T-helper 2 cell (primary cell): Measurements from ENCODE around the gene RIPK4.
"Not testable (repeated sequence)": the region's sequence is repeated elsewhere in the genome, so short reads cannot be mapped to it uniquely, and the experiment has no call there.

Source experiments
- DNase-seq, 5 experiments: peaks; one replicate each; pipeline versions ENCODE4 v3.0.0 to v3.0.0-alpha.2; 2012 to 2022

The RIPK4 gene

DNA sequence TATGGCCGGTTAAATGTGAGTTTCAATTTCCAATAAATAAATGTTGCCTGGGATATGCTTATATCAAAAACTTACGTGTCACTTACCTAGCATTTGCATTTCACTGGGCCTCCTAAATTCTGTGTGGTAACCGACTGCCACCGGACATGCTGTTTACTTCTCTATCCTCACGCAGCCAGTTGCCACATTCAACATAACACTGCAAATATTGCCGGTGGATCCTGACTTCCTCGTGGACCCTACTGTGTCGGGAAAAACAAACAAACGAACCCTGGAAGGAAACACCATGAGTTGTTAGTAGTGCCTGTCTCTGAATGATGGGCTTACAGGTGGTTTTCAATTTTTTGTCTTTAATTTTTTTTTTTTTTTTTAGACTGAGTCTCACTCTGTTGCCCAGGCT lies 54.1 kb downstream of the RIPK4 start:
- DNase-seq, result no peak

DNA sequence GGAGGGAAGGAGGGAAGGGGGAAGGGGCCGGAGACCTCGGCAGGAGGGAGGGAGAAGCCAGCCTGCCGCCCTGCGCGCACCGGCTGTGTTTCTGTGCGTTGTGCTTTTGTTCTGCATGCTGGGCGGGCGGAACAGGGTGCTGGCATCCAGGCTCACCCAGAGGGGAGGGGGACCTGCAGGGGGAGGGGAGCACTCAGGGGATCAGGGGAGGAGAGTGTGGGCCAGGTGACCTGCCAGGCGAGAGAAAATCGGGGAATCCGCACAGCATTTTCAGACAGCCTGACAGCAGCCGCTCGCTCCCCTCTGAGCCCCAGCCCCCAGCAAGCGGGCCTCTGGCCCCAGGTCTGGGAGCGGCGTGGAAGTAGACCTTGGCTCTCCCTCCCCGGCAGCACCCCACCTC lies 54.7 kb downstream of the RIPK4 start:
- no peak for DNase-seq

DNA sequence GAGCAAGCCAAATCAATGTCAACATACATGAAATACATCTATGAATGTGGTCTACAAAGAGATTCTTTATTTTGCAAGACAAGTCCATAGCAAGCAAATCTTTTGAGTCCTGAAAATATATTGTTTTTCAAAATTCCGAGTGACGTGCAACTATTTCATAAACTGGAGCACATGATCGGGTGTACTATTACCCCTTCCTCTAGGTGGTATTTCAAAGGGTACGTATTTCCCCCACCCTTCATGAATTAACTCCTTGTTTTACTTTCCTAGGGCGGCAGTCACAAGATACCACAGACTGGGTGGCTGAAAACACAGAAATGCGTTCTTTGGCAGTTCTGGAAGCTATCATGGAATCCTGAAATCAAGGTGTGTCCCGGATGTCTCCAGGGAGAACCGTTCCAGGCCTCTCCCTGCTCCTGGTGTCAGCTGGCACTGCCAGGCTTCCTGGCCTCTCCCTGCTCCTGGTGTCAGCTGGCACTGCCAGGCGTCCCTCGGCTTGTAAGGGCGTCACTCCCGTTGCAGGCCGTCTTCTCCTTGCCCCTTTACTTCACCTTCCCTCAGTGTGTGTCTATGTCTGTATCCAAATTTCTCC lies 55.3 kb downstream of the RIPK4 start:
- no peak for DNase-seq

DNA sequence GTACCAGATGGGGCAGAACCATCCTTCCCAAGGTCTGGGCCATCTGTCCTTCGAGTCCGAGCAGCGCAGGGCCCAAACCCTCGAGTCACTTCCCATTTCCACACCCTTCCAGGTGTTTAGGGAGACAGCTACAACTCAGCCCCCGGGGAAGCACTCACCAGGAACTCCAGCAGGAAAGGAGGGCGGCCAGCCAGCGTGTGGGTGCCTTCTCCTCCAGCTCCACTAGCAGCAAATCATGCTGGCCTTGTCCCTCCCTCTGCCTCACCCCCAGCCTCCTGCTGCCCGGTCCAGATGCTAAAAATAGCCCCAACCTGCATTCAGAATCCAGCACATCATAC lies 56.1 kb downstream of the RIPK4 start:
- DNase-seq, result no peak

DNA sequence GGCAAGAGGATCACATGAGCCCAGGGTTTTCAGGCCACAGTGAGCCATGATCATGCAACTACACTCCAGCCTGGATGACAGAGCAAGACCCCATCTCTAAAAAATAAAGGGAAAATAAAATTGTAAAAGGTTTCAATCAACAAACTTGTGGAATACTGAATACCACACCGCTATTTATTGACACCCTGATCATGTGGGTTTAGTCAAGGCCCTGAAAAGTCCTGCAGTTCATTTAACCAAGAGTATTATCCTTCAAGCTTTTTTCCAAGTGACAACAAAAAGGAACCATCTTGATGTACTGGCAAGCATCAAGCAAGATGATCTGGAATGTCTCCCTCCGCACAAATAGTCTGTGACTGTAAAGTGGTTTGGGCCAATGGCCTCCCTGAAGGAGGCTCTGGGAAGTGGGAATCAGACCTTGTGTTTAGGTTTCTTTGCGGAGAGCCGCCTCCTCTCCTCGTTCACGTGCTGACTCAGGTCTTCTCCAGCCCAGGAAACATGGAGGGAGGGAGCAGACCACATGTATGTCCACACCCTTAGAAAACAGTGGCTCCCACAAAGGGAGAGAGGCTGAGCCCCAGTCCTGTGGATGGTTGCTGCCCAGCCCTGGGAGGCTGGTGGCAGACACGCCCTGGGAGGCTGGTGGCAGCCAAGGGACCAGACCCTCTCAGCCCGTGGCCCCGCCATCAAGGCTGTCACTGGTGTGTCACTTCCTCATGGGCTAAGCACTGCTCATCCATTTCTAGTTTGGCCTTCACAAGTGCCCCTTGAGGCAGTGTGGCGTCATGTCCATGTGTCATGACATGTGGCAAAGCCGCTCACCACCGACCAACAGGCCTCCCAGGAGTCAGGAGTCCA lies 56.7 kb downstream of the RIPK4 start:
- no peak for DNase-seq

DNA sequence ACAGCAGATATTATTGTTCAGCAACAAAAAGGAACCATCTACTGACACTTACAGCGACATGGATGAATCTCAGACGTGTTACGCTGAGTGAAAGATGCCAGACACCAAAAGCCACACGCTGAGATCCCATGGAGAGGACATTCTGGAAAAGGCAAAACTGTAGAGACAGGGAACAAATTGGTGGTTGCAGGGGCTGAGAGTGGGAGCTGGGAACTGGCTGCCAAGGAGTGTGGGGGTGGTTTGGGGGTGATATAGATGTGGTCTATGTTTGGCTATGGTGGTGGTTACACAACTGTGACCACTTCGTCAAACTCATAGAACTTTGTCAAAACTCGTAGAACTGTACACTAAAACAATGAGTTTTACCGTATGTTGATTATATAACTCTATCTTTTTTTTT lies 57.7 kb downstream of the RIPK4 start:
- DNase-seq, result no peak

DNA sequence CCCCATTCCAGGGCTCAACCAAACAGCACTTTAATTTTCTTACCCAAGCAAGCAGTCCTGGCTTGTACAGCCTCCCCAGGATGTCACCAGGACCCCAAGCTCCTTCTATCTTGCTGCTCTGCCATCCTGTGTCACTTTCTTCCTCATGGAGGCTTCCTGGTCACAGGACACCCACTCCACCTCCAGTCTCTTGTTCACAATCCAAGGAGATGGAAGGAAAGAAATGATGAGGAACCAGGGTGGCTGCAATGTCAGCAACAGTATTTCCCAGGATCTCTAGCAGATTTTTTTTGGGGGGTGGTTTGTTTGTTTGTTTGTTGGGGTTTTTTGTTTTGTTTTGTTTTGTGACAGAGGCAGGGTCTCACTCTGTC lies 58.9 kb downstream of the RIPK4 start:
- no peak for DNase-seq

DNA sequence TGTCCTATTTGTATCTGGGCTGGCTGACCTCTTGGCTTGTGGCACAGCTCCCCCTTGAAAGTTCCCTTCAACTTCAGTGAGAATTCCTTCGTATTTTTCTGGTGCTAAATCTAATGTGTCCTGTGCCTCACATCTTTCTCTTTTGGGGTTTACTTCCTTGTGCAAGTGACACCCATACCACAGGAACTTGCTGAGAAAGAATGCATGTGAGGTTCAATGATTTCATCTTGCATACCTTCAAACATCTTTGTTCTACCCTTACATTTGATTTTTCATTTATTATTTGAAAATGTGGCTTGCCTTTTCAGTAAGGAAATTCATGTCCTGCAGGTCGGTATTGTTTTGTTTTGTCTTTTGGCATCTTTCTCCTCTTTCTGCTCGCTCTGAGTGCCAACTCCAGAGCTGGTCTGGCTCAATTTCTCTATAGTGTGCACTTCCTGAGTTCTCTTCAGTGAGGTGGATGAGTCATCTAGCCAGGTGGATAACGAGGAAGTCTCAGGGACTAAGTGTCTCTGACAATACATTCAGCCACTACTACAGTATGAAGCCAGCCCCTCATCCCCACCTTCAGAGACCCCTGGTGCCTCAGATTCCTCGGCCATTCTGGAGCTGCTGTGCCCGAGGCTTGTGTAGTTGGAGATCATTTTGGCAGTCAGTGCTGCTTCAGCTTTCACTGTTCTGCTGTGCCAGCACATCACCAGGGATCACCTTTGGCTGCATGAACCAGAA lies 59.5 kb downstream of the RIPK4 start:
- no peak for DNase-seq

DNA sequence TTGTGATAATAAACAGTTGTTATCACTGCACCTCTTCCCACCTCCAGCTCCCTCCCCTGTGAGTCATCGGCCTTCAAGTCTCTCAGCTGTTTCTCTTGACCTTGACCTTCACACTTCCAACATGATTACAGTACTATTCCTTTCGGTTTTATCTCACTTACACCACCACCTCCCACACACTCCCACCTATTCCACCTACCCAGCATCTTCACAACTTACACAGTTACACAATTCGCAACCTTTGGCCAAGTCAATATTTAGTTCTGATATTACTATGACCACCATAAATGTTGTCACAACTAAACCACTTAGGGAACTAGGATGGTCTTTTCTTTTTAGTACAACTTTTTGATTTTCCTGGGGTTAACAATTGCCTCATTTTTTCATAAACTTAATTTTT lies 60.2 kb downstream of the RIPK4 start:
- peak in 1 of 5 experiments; percentile 4 for DNase-seq

DNA sequence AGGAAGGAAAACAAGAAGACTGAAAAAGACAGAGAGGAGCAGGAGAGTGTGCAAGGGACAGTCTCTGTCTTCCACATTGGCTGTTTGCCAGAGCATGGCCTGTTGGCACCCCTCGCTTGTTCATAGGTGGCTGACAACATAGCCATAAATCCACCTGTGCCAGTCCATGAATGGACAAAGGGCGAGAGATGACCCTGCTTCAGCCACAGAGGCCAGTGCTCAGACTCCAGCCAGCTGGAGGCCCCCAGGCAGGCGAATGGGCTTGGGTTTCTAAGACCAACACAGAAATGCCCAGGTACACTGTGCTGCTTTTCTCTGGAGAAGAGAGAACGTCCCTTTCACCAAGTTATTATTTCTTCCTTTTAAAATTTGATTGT lies 60.6 kb downstream of the RIPK4 start:
- DNase-seq, result no peak

DNA sequence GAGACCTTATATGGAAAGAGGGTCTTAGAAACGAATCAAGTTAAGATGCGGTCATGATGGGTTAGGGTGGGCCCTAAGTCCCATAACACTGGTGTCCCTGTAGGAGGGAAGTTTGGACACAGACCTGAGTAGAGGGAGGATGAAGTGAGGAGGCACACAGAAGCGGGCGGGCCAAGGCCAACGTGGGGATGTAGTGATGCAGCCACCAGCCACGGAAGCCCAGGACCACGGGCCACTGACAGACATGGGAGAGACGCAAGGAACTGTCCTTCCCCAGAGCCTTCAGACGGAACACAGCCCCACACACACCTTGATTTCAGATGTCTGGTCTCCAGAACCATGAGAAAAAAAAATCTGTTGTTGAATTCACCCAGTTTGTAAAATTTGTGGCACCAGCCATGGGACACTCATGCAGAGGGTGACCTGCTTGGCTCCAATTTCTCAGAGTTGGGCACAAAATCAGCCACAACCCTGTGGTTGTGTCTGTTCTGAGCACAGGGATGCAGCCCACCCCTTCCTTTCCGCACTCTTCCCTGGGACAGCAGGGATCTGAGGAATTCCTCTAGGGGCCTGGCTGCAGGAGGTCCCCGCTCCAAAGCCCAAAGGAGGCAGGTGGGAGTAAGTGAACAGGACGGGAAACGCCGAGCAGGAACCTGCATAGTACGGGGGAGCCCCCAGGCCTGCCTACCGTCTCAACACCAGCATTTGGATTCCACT lies 61.1 kb downstream of the RIPK4 start:
- DNase-seq, result no peak

DNA sequence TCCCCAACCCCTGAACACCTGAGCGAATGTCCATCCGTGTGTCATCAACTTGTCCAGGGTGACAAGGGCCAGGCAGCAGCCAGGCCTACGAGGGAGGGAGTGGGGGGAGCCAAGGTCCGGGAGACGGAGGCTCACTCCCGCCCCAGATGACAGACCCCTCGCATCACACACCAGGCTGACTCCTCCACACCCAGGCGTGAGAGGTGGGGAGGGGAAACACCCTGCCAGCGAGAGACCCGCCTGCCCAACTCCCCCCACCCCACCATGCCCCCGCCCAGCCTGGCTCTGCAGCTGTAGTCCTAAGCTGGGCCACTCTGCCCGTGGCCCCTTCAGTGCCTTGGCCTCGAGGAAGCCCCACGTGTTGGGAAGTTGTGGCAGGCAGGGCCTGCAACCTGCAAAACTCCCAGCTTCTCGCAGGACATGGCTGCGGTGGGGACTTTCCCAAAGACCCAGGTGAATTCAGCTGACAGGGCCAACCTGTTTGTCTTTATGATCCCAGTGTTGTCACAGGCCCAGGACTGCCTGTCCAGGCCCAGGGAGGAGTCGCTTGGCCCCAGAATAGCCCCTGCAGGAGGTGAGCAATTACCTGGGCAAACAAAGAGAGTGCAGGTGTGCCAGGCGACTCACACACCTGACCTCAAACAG lies 62.9 kb downstream of the RIPK4 start:
- DNase-seq, result no peak

DNA sequence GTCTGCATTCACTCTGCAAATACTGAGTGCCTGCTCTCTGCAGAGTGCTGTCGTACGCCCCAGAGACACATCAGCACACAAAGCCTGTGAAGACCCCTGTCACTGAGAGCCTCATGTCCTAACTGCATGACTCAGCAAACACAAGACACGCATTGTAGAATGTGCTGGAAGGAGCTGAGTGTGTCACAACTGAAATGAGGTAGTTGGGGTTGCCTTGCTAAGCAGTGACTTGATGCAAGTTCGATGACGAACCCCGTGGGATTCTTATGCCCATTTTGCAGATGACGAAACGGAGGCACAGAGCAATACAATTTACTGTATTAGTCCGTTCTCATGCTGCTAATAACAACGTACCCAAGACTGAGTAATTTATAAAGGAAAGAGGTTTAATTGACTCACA lies 65.1 kb downstream of the RIPK4 start:
- no peak for DNase-seq

DNA sequence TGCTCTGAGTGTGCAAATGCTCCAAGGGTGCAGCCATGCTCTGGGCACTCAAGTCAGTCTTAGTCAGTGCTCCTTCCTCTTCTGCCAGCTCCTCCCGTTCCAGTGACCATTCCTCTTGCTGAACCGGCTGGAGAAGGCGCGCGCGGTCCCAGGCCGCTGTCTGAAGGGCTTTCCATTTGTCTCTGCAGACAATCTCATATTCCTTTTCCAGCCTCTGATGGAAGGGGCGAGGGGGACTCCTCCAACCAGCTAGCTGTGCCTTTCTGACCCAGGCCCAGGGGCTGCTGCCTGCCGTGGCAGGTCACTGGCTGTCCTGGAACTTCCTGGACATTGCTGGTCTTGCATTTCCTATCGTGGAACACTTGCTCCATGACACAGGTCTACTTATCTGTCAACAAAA lies 67.5 kb downstream of the RIPK4 start:
- DNase-seq, result no peak

DNA sequence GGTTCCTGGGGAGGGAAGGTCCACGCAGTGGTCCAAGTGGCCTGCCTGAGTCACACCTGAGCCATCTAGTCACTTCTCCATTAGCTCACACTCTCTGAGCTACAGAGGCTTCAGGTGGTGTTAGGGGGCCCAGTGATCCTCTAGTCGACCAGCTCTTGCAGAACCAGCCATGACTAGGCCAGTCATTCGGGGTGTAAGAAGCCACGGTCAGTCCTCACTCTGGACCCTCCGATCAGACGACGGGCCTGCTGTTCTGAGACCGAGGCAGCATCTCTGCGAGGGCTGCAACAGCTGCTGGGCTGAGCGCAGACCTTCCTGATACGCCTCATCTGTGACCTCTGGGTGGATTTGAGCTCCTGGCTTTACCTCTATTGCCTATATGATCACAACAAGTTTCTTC lies 68.8 kb downstream of the RIPK4 start:
- DNase-seq, result no peak

DNA sequence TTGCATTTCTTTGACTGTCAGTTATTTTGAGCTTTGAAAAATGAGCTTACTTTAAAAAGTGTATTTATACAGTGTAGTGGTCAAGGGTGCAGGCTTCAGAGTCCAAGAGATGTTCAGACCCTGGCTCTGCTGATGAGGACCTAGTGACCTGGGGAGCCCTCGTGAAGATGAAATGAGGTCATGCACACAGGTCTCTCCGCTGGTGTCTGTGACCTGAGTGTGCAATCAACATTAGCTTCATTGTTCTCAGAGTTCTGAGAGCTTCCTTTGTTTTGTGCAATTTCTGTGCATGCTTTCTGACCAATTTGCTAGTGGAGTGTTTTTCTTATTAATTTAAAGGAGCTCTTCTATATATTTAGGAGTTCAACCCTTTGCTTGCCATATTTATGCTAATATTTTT lies 71.3 kb downstream of the RIPK4 start:
- DNase-seq, result no peak

DNA sequence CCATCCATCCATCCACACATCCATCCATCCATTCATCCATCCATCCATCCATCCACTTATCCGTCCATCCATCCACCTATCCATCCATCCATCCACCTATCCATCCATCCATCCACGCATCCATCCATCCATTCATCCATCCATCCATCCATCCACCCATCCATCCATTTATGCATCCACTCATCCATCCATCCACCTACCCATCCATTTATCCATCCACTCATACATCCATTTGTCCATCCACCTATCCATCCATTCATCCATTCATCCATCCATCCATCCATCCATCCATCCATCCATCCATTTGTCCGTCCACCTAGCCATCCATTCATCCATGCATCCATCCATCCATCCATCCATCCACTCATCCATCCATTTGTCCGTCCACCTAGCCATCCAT lies 72.8 kb downstream of the RIPK4 start:
- DNase-seq, result not testable (repeated sequence)

DNA sequence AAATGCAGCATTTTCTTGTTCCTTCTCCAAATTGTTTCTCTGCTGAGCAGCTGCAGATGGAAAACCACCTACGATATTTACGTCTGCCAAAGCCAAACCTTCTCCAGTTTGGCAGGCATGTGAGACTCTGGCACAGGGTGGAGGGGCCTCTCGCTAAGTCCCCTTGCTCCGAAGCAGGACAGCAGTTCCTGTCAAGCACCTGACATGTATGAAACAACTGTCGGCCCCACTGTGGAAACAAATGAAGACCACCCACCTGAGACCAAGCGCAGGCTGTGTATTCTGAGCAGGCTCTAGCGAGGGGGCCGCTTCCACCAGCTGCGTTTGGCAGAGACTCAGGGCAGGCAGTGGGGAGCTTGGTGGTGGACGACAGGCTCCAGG lies 74.7 kb downstream of the RIPK4 start:
- DNase-seq, result no peak

DNA sequence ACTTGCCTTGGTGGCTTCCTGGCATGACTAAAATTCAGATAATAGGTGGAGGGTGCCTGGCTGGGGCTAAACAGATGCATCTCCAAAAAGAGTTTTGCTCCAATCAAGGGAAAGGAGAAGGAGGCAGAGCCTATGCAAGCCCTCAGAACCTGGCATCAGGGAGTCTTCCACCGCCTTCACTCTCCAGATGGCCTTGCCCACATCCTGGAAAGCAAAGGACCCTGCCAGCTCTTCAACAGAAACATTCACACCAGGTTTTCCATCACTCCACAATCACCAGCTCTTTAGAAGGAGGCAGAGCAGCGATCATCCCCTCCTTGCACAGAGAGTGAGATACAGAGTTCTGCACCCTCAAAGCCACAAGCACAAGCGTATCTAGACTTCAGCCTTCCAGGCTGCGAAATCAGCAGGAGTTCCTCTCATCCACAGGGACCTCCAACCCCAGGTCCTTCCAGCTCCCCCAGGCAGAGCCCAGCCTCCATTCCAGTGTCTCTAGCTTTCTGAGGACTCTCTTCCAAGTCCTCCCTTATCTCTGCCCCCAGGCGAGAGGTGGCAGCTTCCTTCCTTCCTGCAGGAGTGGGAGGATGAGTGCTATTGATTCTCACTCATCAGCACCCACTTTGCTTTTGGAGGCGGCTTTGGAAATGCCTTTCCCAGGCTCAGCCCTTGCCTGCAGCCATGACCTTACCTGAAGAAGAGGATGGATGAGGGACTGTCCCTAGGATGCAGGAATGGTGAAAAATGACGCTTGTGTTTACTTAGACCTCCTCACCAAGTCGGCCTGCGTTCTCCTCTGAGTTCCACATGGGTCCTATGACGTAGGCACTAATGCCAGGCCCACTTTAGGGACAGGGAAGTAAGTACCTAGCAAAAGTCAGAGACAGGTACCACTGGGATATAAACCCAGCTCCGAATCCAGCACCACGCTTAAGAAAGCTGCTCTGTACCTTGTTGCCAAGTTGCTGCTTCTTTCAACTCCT lies 75.4 kb downstream of the RIPK4 start:
- DNase-seq, result no peak
